SK-N-SH (cell line): ENCODE data around the gene PHACTR3. TPM values are rescaled to one million over a fixed set of nuclear protein-coding genes. Genes with fewer than 3 reads are reported as not detected.

Experiments
- CTCF ChIA-PET: fragments of 300-600, 350-600 bp; formaldehyde crosslinking; extraction: SDS; loops from one replicate; lab custom pipeline; 2021; lab: Yijun Ruan, JAX
- POLR2A ChIA-PET: fragments of 350-600 bp; sonication (Branson Sonifier 250); formaldehyde crosslinking; extraction: SDS; loops from one replicate; lab custom pipeline; 2020; ENCODE audit warnings: antibody characterized with exemption, inconsistent platforms; lab: Yijun Ruan, JAX
- DNase-seq: peaks from one replicate; pipeline ENCODE4 v3.0.0; 2012
- H2AFZ ChIP-seq: fragments of 200-600 bp; sonication (generic); 2 replicates; pipeline ENCODE4 v1.8.1; 2016; ENCODE audit warnings: antibody characterized with exemption, mild to moderate bottlenecking, low read depth
- H3F3A ChIP-seq: fragments of 200-600 bp; sonication (generic); replicated peaks from 2 replicates; pipeline ENCODE3; 2016; ENCODE audit warnings: antibody characterized with exemption, mild to moderate bottlenecking; ENCODE audit not compliant: insufficient read depth
- H3K27ac ChIP-seq, 2 experiments: fragments of 200-500 bp in 1 of 2; fragments of 200-600 bp in 1 of 2; sonication (Bioruptor generic) in 1 of 2; sonication (generic), shearing (Covaris generic) in 1 of 2; 2 replicates each; pipeline versions ENCODE4 v1.5.1 to v1.6.1; 2014 to 2016; ENCODE audit warnings: low read depth in 2 of 2, inconsistent platforms in 1 of 2, low read length in 1 of 2, mild to moderate bottlenecking in 1 of 2, mixed read lengths in 1 of 2
- H3K27me3 ChIP-seq: fragments of 200-600 bp; sonication (generic), shearing (Covaris generic); 2 replicates; pipeline ENCODE4 v1.6.1; 2016; ENCODE audit warnings: mixed run types; ENCODE audit not compliant: insufficient read depth
- H3K36me3 ChIP-seq, 2 experiments: fragments of 200-500 bp in 1 of 2; fragments of 200-600 bp in 1 of 2; sonication (Bioruptor generic) in 1 of 2; sonication (generic) in 1 of 2; replicated peaks in 1 of 2; 2 replicates each; pipeline versions ENCODE3 to v1.5.1; 2014 to 2016; ENCODE audit warnings: low read length in 1 of 2, mild to moderate bottlenecking in 1 of 2; ENCODE audit not compliant: insufficient read depth in 2 of 2, control insufficient read depth in 1 of 2
- H3K4me1 ChIP-seq, 2 experiments: fragments of 200-500 bp in 1 of 2; fragments of 200-600 bp in 1 of 2; sonication (Bioruptor generic) in 1 of 2; sonication (generic), shearing (Covaris generic) in 1 of 2; 2 replicates each; pipeline versions ENCODE4 v1.5.1 to v1.6.1; 2014 to 2016; ENCODE audit warnings: low read depth in 1 of 2, low read length in 1 of 2, mixed run types in 1 of 2; ENCODE audit not compliant: insufficient read depth in 2 of 2, control insufficient read depth in 1 of 2
- H3K4me2 ChIP-seq: fragments of 200-600 bp; sonication (generic), shearing (Covaris generic); 2 replicates; pipeline ENCODE4 v1.6.1; 2017; ENCODE audit warnings: mixed run types
- H3K4me3 ChIP-seq, 2 experiments: fragments of 200-500 bp in 1 of 2; fragments of 200-600 bp in 1 of 2; sonication (Bioruptor generic) in 1 of 2; sonication (generic), shearing (Covaris generic) in 1 of 2; 2 replicates each; pipeline versions ENCODE4 v1.5.1 to v1.8.1; 2014 to 2016; ENCODE audit warnings: low read depth in 2 of 2, inconsistent platforms in 1 of 2, low read length in 1 of 2, mild to moderate bottlenecking in 1 of 2, mixed read lengths in 1 of 2, moderate library complexity in 1 of 2
- H3K79me2 ChIP-seq: fragments of 200-600 bp; sonication (generic); 2 replicates; pipeline ENCODE4 v1.8.1; 2017; ENCODE audit warnings: mild to moderate bottlenecking; ENCODE audit not compliant: insufficient read depth
- H3K9ac ChIP-seq: fragments of 200-600 bp; sonication (generic); 2 replicates; pipeline ENCODE4 v1.6.1; 2017; ENCODE audit warnings: mixed run types
- H3K9me2 ChIP-seq: fragments of 200-600 bp; sonication (generic); 2 replicates; pipeline ENCODE4 v1.6.1; 2017; ENCODE audit warnings: mixed run types
- H3K9me3 ChIP-seq: fragments of 200-600 bp; sonication (generic); 2 replicates; pipeline ENCODE4 v1.6.1; 2017; ENCODE audit warnings: mixed run types, mild to moderate bottlenecking, moderate library complexity
- H4K20me1 ChIP-seq: fragments of 200-600 bp; sonication (generic); 2 replicates; pipeline ENCODE4 v1.6.1; 2017; ENCODE audit warnings: mild to moderate bottlenecking, mixed run types; ENCODE audit not compliant: insufficient read depth
- CTCF ChIP-seq: fragments of 200-600 bp; sonication (generic); IDR thresholded peaks from 2 replicates; pipeline ENCODE4 v1.6.1; 2017; ENCODE audit warnings: antibody characterized with exemption, mild to moderate bottlenecking, moderate library complexity
- ELF1 ChIP-seq: IDR thresholded peaks from 2 replicates; pipeline ENCODE4 v1.4.0; 2012
- IRF3 ChIP-seq: fragments of 150-350 bp; IDR thresholded peaks from 2 replicates; pipeline ENCODE4 v1.6.1; 2016; ENCODE audit warnings: mild to moderate bottlenecking, low read depth, low read length
- JUND ChIP-seq: IDR thresholded peaks from 2 replicates; pipeline ENCODE4 v1.4.0; 2012
- PBX3 ChIP-seq: IDR thresholded peaks from 2 replicates; pipeline ENCODE4; 2012
- RAD21 ChIP-seq: IDR thresholded peaks from 2 replicates; pipeline ENCODE4 v1.6.1; 2012; ENCODE audit warnings: mild to moderate bottlenecking, low read length
- REST ChIP-seq: IDR thresholded peaks from 2 replicates; pipeline ENCODE4 v1.6.1; 2012; ENCODE audit warnings: mild to moderate bottlenecking, low read depth, low read length, moderate library complexity
- SMC3 ChIP-seq: IDR thresholded peaks from 2 replicates; pipeline ENCODE4 v1.6.1; 2012; ENCODE audit warnings: low read depth, low read length, improper control_type of control experiment
- ZBTB33 ChIP-seq: IDR thresholded peaks from 2 replicates; pipeline ENCODE4 v1.4.0; 2012; ENCODE audit warnings: low read depth, borderline replicate concordance
- WGBS: methylation state at CpG from one replicate; pipeline ENCODE4 v1.1.6; 2017; ENCODE audit warnings: low lambda C conversion rate; 5-methylcytosine and 5-hydroxymethylcytosine counted together
- polyA plus RNA-seq, 3 experiments: library from polyadenylated mRNA; depleted of rRNA; stranded (reverse); fragments of >200 nt; gene quantifications; 2 replicates each; pipeline ENCODE4 v1.2.3, GENCODE V29; 2012

PHACTR3 gene
- polyA plus RNA-seq, 1 of the 3 experiments (the other 2 are of a cell fraction) = 0.10 TPM

GRCh38 chr20:59812286-59813125, 208.2 kb downstream of the PHACTR3 start:
- POLR2A ChIA-PET = no interaction called here
- no peak for TF ChIP-seq SMC3
- TF ChIP-seq IRF3 = no peak
- no peak for TF ChIP-seq REST
- TF ChIP-seq JUND = no peak
- no peak for TF ChIP-seq CTCF
- TF ChIP-seq RAD21 = no peak
- no peak for TF ChIP-seq ZBTB33
- no peak for TF ChIP-seq PBX3
- TF ChIP-seq ELF1 = no peak
- H3K27ac ChIP-seq = no peak overlapping the region; a peak in 1 of 4 replicates
- H3K36me3 ChIP-seq = no peaks in the 10 kb centered on the region
- WGBS = 47% methylated on average over 19 of the region's 23 CpGs
- H3K9ac ChIP-seq = no peak overlapping the region
- no peak overlapping the region for H3K4me2 ChIP-seq
- no peaks in the 10 kb centered on the region for H3K9me2 ChIP-seq
- no peaks in the 10 kb centered on the region for H3K9me3 ChIP-seq
- no peak overlapping the region for H2AFZ ChIP-seq
- no peaks in the 10 kb centered on the region for H3K27me3 ChIP-seq
- H3K79me2 ChIP-seq = no peaks in the 10 kb centered on the region
- peak; percentile 21 for DNase-seq
- CTCF ChIA-PET = interaction anchor here (1.3 to 1.6 kb wide), 2 partner anchors 29 to 37 kb away, joined by 3 to 6 read pairs; no protein-coding TSS in a partner anchor
- H3F3A ChIP-seq = no peaks in the 10 kb centered on the region
- H3K4me1 ChIP-seq = peaks cover 0 to 2% of the 10 kb centered on the region in 2 experiments; a peak in 1 of 4 replicates
- H4K20me1 ChIP-seq = no peaks in the 10 kb centered on the region
- H3K4me3 ChIP-seq = no peak overlapping the region
